Fibroblast of gingiva (primary cell): ENCODE data around the gene HBQ1.
A peak's percentile ranks its signal among the peaks of the same experiment; 100 is the strongest.
"Not testable (repeated sequence)": the region's sequence is repeated elsewhere in the genome, so short reads cannot be mapped to it uniquely, and the experiment has no call there.

ENCODE experiments used
- DNase-seq: peaks from one replicate; pipeline ENCODE4 v3.0.0-alpha.2; 2011; ENCODE audit warnings: low read depth

The HBQ1 gene

DNA sequence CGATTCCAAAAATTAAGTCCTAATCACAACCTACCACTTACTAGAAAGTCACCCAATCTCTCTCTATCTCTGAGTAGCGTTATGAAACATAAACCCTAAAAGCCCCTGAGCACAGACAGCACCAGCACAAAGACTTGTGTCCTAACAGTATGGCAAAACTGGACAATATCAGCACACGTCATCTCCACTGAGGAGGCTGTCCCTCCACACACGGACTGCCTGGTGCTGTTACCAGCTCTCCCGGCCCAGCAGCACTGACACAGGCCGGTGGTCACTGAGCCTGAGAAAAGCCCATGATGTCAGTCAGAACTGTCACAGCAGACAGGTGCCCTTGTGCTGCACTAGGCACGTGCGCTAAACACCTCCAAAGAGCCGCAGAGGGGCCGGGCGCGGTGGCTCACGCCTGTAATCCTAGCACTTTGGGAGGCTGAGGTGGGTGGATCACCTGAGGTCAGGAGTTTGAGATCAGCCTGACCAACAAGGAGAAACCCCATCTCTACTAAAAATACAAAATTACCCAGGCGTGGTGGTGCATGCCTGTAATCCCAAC, 31.4 kb downstream of the HBQ1 start:
- not testable (repeated sequence) for DNase-seq

DNA sequence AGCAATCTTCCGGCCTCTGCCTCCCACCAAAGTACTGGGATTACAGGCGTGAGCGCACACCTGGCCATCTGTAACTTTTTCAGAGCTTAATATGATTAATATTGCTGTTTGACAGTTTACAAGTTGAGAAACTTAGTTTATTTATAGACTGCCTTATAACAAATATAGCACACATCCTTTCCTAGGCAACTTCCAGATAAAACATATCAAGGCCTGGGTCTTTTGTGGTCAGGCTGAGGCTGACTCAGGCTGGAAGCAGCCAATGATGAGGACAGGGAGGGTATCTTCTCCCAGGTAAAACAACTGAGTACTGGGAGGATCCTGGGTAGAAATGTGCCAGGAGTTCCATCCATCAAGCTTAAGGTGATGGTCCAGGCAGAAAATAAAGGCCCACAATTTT, 32.7 kb downstream of the HBQ1 start:
- DNase-seq, result no peak

DNA sequence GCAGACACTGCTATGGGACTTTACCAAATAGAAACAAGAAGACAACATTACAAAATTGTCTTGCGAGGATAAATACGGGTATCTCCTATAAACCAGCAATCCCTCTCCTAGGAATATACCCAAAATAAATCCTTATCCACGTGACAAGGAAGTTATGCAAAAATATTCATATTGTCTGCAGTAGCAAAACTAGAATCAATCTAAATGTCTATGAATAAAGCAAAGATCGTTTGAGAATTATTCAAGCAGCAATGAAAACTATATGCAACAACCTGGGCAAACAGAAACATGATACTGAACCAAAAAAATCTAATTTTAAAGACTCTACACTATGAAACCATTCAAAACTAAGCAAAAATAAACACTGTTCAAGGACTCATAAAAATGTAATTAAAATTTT, 39.8 kb downstream of the HBQ1 start:
- no peak for DNase-seq

DNA sequence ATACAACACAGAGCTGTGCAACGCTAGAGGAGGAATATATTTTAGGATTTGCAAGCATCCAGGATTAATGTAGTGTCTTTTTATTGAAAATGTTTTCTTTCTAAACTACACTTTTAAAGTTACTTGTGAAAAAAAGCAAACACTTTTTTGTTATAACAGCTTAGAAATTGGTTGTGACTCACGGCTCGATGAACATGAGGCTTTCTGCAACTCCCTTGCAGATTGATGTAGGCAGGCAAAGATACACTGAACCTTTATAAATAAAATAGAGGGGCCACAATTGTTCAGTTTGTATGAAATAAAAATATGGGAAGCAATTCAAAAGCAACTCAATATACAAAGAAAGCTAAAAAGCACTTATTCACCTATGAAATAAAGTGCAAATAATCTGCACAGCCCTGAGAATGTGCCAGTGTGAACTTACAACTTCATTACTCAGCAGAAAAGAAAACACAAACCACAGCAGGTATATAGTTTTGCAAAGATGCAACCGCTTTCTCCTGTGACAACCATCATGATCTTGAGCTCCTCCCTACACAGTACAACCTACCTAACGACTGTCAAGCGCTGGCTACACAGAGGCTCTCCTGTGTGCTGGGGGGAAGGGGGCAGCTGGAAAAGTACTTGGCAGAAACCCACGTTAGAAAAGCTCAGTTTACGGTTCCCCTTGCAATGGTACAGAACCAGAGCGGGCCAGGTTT, 48.0 kb downstream of the HBQ1 start:
- DNase-seq, result no peak

DNA sequence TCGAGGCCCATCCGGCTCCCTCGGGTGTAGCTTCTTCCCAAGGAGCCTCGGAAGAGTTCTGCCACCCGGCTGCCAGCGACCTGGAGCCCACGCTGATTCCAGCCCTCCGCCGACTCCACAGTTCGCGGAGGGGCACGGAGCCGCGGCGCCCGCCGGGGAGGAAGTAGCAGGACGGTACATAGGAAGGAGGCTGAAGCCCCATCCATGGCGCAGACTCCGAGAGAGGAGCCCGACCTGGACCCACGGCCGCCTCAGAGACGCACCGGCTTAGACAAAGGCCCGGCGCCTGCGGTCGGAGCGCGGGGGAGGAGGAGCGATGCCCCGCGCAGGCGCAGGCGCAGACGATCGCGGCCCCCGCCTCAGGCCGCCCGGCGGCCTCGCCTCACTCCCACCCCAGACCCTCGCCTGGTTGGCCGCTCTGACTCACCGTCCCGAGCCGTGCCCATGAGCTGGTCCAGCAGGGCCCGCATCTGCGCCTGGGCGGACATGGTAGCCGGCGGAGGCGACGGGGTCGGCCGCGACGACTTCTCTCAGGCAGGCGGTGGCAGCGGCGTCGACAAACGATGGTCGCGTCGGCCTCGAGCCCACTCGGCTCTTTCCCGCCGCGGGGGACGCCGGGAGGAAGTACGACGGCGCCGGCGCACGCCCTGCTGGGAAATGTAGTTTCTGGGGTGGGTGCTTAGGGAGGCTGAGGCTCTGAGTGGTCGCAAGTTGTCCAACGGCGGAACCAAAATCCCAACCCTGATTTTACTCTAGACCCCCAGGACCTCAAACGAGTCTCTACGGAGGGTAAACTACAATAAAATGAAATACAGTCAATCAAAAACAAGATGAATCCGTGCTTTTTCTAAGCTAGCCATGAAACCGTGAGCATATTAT, 48.8 kb downstream of the HBQ1 start, which contains the start of gene LUC7L:
Gene LUC7L (minus strand): TSS at position 598 of the 879 bp plus-strand sequence. CDS start 110 bp downstream, at position 488.
- peak; percentile 80 for DNase-seq

DNA sequence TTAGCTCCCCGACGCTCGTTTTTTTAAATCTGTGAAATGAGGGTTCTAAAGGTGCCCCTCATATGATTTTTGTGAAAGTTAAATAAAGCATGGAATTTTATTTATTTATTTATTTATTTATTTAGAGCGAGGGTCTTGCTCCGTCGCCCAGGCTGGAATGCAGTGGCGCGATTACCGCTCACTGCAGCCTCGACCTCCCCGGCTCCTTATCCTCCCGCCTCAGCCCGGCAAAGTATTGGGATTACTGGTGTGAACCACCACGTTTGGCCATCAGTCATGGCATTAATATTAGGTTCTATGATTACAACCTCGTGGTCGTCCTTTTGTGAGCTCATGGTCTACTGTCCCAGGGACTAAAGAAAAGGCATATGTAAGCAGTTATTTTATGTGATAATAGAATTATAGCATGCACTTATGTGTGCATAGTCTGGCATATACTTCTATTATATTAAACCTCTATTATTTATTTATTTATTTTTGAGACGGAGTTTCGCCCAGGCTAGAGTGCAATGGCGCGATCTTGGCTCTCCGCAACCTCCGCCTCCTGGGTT, 49.5 kb downstream of the HBQ1 start:
- no peak for DNase-seq

DNA sequence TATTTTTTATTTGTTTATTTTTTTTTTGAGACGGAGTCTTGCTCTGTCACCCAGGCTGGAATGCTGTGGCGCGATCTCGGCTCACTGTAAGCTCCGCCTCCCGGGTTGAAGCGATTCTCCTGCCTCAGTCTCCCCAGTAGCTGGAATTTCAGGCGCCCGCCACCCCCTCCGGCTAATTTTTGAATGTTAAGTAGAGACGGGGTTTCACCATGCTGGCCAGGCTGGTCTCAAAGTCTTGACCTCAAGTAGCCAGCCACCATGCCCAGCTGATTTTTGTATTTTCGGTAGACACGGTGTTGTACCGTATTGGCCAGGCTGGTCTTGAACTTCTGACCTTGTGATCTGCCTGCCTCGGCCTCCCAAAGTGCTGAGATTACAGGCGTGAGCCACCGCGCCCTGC, 50.1 kb downstream of the HBQ1 start:
- DNase-seq, result not testable (repeated sequence)
